GM20431 (cell line): ENCODE data around the gene FTH1.

ENCODE experiments used
- in situ Hi-C: fragments of 300-500 bp; cut with MseI, MboI; formaldehyde crosslinking; loops from one replicate; pipeline ENCODE4 v1.15.0; 2020; ENCODE audit warnings: low sequenced_read_pairs; ENCODE audit not compliant: unreplicated experiment

FTH1 gene

DNA sequence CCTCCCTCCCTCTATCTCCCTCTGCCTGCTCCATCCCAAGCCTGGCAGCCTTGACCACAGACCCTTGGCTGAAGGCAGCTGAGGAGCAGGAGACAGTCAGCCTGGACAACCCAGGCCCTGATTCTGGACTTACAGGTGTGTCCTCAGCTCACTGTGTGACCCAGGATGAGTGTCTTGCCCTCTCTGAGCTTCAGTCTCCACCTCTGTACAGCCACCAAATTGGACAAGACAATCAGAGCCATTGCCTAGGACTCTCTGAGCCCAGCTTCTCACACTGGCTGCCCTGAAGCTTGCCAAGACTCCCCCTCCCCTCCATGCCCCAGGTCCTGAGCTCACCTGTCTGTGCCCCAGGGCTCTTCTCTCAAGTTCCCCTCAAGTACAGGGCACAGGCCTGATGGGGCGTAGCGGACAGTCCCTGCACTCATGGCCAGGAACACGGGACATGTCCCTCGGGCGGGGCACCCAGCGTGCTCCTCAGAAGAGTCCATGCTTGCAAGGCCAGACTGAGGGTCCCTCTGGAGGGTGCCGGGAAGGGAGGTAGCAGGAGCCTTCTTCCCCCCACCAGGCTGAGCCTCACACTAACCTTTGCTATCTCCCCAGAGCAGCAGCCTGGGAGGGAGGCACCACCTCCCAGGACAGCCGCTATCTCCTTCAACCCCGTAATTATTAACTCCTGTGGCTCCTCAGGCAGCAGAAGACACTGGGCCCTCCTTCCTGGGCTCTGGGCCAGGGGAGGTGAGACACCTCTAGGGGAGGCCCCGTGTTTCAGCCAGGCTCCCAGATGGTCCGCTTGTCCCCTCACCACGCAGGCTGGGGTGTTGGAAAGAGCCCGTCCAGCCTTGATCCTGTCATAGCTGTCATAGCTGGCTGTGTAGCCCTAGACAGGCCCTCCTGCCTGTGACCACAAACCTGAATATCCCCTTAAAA is 47.5 kb downstream of the FTH1 start:
- in situ Hi-C loops: no loop called here

DNA sequence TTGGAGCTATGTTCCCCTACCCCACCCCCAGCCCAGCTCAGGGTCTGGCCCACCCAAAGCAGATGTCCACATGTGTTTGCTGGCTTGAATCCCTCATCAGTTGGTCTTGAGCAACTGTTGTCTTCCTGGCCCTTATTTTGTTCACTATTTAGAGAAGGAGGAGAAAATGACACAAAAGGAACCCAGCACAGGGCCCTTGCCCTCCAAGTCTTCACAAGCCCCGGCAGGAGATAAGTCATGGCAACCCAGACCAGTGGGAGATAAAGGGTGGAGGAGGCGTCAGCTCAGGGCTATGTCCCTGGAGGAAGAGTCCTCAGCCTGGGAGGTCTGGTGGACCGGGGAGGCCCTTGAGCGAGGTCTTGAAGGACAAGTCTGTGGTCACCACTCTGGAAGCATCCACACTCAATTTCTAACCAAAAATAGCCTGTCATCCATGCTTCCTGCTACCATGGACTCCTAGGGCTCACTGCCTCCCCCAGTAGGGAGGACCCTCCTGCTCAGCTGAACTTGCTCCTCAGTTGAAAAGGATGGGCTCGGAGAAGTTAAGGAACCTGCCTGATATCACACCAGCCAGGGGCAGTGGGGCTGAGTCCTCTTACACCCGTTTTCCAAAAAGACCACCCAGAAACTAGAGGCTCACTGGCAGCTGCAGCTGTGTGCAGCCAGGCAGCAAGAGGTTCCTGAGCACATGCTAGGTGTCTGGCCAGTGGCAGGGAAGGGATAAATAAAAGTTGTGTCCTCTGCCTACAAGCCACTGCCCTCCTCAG is 48.3 kb downstream of the FTH1 start:
- in situ Hi-C loops: no loop called here

DNA sequence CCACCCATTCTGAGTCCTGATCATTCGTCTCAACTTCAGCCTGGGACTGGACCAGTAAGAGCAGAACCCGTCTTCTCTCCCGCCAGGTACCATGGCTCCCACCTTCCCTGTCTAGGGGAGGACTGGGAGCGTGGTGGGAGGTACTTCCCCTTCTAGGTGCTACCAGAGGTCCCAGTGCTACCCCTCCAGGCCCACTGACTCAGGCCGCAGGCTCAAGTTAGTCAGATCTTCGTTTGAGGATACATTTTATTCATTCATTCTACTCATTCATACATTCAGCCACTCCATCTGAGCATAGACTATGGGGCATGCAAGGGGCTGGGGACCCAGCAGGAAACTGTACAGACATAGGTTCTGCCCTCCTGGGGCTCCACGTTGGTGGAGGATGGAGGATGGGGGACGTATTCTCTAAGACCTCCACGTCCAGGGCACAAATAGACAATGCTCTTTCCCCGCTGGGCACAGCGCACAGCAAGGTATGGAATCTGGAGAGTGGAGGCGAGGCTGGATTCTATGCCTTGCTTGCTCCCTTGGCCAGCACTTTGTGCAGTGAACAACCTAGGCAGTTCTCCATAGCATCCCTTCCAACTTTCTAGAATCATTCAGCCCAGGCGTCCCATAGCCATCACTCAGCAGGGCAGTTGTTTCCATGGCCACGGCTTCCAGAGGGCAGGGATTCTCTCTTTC is 49.0 kb downstream of the FTH1 start:
- in situ Hi-C loops: no loop called here

DNA sequence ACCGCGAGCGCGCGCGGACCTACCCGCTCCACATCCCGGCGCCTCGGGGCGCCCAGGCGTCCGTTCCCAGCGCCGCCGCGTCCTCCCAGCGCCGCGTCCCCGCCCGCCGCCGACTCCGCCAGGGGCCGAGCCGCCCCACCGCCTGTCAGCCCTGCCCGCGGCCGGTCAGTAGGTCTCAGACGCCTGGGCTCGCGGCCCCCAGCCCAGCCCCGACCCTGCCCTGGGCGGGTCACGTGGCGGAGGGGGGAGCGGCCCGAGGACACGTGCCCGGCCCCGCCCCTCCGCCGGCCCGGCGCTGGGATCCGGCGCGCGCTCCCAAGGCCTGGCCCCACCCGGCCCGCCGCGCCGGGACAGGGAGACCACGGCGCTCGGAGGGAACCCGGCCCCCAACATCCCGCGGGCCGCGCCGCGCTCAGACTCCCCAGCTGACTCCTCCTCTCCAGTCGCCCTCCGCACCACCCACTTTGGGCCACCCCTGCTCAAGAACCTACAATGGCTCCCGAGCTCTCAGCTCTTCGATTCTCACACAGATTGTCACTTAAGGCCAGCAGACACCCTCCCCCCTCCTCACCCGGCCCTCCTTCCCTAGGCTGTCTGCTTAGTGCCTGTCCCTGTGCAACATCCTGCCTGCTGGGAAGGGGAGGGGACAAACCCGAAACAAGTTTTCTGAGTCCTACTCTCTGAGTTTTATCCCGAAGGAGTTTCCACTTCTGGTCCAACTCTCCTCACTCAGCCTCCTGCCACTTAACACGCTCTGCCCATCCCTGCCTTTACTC is 49.9 kb downstream of the FTH1 start, which contains the start of gene RAB3IL1:
Gene RAB3IL1 (minus strand): TSS at position 233 of the 776 bp plus-strand sequence. CDS start 199 bp downstream, at position 34.
- in situ Hi-C loops: no loop called here

DNA sequence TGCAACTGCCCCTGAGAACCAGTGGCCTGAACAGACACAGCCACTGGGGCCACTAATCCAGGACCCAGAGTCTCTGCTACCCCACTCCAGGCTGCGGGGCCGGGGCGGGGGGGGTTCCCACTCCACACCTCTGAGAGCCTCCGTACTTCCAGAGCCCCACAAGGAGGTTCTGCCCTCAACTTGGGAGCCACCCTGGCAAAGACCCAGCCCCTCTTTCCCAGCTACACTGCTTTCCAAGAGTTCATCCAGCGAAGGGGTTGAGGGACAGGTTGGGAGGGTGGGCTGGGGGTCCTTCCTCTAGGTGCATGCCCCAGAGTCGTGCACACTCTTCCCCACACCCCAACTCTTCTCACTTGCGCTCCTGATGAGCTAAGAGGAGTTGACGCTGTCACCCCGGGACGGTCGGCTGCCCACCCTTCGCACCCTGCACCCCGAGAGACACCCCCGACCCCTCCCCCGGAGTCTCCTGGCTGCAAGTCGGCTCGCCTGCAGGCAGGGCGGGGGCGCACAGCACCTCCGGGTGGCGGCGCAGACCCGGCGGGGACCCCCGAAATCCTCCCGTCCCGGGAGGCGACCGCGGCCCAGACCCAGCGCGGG is 50.6 kb downstream of the FTH1 start:
- in situ Hi-C loops: no loop called here

DNA sequence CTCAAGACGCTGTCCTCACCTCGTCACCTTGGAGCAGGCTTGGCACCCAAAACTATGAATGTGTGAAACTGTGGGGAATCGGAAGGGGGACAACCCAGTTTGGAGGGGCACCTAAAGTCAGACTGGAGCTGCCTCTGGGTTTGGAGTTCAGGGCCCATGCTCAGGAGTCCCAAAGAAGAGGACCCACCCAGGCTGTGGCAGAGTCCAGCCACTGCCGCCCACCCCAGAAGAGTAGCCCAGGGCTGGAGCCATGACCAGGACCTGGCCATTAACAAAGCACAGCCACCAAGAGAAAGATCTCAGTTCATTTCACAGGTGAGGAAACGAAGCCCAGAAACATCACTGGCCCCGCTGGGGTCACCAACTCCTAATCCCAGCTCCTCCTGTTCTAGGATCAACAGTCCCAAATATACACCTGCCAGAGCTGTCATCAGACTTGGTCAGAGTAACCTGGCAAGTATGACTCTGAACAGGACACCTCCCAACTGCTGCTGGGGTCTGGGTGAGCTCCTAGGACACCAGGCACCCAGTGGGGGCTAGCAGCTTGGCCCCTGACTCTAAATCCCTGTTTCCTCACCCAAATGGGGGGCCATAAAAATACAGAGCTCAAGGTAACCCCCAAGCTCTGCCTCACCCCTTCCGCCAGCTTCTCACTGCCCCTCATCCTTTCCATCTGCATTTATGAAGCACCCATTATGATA is 52.8 kb downstream of the FTH1 start:
- in situ Hi-C loops: no loop called here
